GM21447 (cell line): ENCODE measurements around the gene FAM162B.
"Not testable (repeated sequence)": the region's sequence is repeated elsewhere in the genome, so short reads cannot be mapped to it uniquely, and the experiment has no call there.

Source experiments
- ATAC-seq: cut with Tn5 transposase; IDR thresholded peaks from one replicate; pipeline ENCODE4 v1.9.1; 2021; ENCODE audit not compliant: unreplicated experiment

FAM162B gene

DNA sequence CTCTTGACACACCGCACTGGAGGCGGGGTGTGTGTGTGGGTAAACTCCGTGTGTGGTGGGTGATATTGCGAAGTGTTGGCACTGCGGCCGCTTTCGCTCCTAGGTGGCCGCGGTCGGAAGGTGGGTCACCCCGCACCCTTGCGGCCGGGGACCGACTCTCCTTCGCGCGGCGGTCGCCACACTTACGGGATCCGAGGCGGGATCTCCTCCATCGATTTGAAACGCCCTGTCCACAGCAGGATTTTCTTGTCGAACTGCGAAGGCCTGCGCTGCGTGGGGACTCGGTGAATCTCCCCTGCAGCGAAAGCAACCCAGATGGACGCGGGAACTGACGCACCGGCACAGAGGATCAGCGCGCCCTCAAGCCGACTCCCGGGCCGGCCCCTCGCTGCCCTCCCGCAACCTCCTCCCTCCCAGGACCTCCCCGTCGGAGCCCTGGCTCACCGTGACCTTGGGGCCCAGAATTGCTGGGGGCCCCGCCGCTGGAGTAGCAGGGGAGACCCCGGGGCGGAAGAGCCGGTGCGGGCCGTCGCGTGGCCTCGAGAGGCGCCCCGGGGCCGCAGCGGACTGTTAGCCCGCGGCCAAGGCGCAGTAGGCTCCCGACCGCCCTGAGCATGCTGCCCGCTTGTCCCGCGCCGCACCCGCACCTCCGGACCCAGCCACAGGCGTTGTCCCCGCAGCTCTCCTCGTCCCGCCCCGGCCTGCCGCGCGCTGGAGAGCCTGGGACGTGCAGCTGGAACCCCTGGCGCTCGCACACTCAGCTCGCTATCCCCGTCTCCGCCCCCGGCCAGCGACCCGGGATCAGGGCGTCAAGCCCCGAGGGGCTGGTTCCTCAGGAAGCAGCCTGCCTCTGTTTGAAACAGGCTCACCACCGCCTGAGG is at the start of gene FAM162B:
FAM162B (minus strand) TSS at position 759 of the 881 bp plus-strand sequence; CDS start at position 616, 143 bp downstream.
- ATAC-seq, result no peak

DNA sequence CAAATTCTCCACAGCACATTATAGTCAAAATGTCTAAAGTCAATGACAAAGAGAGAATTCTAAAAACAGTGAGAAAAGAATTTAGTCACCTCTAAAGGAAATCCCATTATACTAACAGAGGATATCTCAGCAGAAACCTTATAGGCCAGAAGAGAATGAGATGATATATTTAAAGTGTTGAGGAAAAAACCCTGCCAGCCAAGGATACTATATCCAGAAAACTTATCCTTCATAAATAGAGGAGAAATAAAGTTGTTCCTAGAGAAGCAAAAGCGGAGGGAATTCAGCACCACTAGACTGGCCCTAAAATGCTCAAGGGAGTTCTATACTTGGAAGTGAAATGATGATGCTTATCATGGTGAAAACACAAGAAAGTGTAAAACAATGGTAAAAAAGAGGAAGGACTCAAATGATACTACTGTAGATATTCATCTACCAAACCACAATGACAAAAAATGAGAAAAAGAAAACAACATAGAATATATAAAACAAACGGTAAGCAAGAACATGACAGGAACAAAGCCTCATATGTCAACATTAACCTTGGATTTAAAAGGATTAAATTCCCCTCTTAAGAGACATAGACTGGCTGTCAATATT is 46.6 kb upstream of the FAM162B start:
- no peak for ATAC-seq

- ATAC-seq, result no peak
Observed at GRCh38 chr6:116801971-116802370, 36.5 kb upstream of the FAM162B start.

GRCh38 chr6:116799945-116800344 is 34.4 kb upstream of the FAM162B start:
- no peak for ATAC-seq

GRCh38 chr6:116797585-116797984 is 32.1 kb upstream of the FAM162B start:
- no peak for ATAC-seq

DNA sequence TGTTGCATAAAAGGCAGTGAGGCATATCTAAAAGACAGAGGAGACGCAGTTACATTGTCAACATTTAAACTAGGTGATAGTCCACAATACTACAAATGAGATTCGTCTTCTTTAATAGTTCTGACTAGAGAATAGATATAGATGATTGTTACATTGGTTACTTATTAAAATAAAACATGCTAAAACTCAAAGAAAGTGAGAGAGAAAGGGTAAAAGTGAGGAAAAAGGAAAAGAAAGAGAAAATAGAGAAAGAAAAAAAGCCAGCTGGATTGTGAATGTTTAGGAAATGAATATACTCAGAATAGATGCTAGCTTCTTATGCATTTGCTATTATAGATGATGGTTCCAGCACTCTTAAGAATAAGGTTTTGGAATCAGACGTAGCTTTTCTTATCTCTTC is 27.7 kb upstream of the FAM162B start:
- no peak for ATAC-seq

DNA sequence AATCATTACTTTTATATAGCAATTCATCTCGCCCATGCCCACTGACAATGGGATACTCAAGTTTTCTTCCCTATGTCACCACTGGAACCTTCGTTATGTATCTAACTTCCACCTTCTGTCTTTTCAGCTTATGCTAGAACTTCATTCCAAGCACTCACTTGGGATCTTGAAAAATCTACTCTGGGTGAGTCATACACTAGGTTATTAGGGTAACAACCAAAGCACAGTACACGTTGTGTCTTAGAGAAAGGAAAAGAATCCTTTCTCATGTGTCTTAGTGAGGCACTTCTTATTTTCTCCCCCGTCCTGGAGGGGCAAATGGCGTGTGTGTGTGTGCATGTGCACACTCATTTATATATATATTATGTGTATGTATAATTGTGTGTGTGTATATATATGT is 18.3 kb upstream of the FAM162B start:
- ATAC-seq, result no peak

DNA sequence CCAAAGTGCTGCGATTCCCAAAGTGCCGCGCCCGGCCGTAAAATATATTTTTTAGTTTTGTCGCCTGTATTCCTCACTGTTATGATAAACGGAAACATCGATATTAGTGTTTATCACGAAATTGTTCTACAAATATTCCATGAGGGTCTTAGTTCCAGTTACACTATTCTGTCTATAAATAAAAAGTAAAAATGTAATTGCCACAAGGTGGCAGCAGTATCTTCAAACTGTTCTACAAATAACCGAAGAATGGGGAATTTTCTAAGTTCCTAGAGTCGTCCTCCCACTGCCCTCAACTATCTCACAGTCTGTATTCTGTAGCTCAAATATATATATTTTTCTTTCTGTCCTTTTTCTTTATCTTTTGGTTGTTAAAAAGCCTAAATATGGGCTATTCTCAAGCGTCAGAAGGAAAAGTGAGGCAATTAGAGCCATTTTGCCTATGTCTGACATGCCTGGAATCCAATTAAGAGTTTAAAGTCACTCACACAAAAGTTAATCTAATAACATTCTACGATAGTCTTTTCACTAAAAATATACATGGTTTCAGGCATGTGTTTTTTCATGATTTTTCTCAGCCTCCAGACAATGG is 14.2 kb upstream of the FAM162B start:
- no peak for ATAC-seq

DNA sequence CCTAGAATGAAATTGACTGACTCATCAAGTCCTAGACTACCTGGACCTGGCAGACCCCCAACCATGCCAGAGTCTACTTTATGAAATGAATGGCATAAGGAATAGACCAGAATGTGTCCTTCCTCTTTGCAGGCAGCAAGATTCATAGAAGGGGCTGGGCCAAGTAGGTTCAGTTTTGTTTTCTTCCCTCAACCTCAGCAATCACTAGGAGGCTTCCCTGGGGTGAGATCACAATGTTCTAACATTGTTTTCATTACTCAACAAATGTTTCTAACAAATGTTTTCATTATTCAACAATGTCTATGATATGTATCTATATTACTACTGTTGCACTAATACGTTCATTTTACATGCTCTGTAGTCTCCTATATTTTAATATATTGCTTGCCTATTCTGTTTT is 8.4 kb upstream of the FAM162B start:
- no peak for ATAC-seq

- no peak for ATAC-seq
Observed at GRCh38 chr6:116772450-116772849, 6.9 kb upstream of the FAM162B start.

DNA sequence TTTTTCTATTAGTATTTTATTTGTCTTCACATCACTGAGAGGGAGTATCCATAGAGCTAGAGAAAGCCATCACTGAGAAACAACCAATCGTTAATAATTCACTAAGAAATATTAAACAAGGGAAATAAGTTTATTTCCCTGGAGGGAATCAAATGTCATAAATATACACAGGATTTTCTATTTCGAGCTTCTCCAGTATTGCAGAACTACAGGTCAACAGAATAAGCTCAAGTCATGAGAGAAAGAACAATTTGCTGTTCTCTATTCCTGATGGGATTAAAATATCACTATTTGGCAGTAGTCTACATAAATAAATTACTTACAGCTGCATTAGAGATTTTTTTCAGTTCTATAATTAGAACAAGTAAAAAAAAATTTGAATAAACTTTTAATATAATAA is 2.2 kb upstream of the FAM162B start:
- ATAC-seq, result no peak

- ATAC-seq, result no peak
Observed at GRCh38 chr6:116766506-116767176, 1.1 kb upstream of the FAM162B start.

DNA sequence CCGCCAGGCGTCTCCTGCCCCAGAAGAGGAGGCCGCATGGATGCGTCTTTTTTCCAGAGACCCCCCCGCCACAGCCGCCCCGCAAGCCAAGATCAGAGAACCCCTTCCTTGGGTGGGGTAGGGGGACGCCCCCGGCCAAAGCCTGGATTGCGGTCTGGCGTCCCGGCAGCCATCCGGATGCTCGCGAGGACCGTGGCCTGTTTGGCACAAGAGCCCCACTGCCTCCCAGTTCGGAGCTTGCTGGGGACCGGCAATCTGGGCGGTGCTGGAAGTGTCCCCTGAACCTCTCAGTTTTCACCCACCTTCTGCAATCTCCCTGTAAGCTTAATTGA is 924 bp downstream of the FAM162B start:
- ATAC-seq, result no peak

GRCh38 chr6:116763906-116764628 is 1.5 kb downstream of the FAM162B start:
- no peak for ATAC-seq

DNA sequence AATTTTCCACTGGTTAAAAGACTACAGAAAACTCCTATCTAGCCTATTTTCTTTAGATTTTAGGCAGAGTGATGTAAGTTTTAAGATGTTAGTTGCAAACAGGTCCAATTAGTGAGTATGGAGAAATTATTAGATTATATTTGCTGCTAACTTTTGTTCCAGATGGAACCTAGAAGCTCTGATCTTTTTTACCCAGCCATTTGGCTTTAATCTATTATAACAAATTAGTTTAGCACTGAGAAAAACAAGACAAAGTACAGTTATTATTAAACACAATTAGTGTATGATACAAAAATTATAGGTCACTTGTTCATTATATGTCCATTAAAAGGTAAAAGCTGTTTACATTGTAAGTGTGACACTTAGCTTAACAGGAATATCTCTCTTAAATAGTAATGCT is 2.5 kb downstream of the FAM162B start:
- no peak for ATAC-seq

- ATAC-seq, result no peak
Observed at GRCh38 chr6:116762235-116762634, 3.3 kb downstream of the FAM162B start.

DNA sequence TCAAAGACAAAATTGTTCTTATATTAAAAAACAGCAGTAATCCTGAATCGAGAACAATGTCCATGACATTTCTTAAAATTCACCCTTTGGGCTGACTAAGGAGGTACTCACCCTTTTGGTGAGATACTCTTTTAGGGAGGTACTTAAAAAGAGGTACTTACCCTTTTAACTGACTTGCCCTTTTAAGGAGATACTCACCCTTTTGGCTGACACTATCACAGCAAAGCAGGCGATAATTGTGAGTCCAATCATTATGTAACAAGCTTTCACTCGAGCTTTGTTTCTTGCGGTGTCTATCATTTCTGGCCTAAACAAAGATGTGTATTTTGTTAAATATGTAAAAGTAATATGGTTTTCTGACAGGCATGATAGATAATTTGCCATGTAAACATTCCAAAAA is 3.7 kb downstream of the FAM162B start:
- no peak for ATAC-seq

GRCh38 chr6:116745176-116745575 is 20.3 kb downstream of the FAM162B start:
- ATAC-seq, result no peak

DNA sequence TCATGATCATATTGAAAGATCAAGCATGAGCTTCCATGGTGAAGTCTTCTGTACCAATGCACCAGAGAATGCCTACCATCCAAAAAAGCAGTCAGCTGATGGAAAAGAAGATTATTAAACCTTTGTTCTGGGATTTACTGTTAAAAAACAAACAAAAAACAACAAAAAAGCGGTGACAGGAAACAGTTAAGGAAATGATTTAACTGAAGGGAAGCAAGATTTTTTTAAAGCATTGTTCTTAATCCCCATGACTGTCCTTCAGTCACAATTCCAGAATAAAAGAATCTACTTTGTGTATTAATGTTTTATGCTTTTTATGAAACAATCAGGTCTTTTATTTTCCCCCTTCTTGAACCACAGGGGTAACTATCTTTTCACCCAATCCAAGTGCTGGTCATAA is 23.9 kb downstream of the FAM162B start:
- no peak for ATAC-seq

GRCh38 chr6:116740486-116740885 is 25.0 kb downstream of the FAM162B start:
- ATAC-seq, result not testable (repeated sequence)

DNA sequence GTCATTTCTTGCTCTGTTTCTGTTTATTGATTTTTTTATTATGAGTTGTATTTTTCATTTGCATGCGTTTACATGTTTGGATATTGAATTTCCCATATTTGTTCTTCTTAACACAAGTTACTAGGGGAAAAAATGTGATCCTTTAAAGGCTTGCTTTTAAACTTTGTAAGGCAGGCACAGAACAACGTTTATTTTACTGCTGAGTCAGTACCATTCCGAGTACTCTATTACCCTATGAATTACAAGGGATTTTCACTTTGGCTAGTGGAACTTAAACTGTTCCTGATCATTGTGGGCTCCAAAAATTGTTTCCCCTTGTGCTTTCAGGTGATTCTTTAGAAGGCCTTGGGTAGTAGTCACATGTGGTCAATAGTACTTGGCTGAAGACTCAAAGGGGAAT is 28.5 kb downstream of the FAM162B start:
- no peak for ATAC-seq
